Esophagus muscularis mucosa (tissue), 4 donors: ENCODE measurements around the gene TPRN.

Experiments
- CTCF ChIP-seq, 3 experiments: fragments of 200-600 bp in 2 of 3; fragments of 450-650 bp in 1 of 3; sonication (generic) in 2 of 3; IDR thresholded peaks; one replicate each; pipeline ENCODE4 v1.5.1; 2017 to 2019; ENCODE audit warnings: antibody characterized with exemption in 3 of 3, mild to moderate bottlenecking in 2 of 3, moderate library complexity in 1 of 3
- EP300 ChIP-seq: sonication (generic); formaldehyde crosslinking; IDR thresholded peaks from one replicate; pipeline ENCODE4 v1.6.1; 2017; ENCODE audit warnings: antibody characterized with exemption
- POLR2A ChIP-seq: fragments of 450-650 bp; IDR thresholded peaks from one replicate; pipeline ENCODE4 v1.6.1; 2017; ENCODE audit warnings: antibody characterized with exemption, moderate library complexity, mild to moderate bottlenecking, low read depth

GRCh38 chr9:137218212-137218753 is 17.7 kb upstream of the TPRN start:
- TF ChIP-seq CTCF (IDR thresholded peaks at IDR 0.05) (no peak), POLR2A (no peak), EP300 (no peak)
